SK-N-MC (cell line): ENCODE measurements around the gene BACH1.

Experiments used
- EZH2 ChIP-seq: fragments of 200-600 bp; sonication (generic); IDR thresholded peaks from one replicate; pipeline ENCODE4 v1.6.1; 2017; ENCODE audit warnings: antibody characterized with exemption
- FOXP2 ChIP-seq: optimal IDR thresholded peaks from 2 replicates; pipeline ENCODE3; 2011; ENCODE audit warnings: mild to moderate bottlenecking, moderate library complexity; ENCODE audit not compliant: insufficient read depth; ENCODE audit errors: extremely low read length, control extremely low read depth
- POLR2AphosphoS5 ChIP-seq: IDR thresholded peaks from 2 replicates; pipeline ENCODE4 v1.6.1; 2012; ENCODE audit warnings: mild to moderate bottlenecking, low read depth, low read length, borderline replicate concordance

- TF ChIP-seq POLR2AphosphoS5 (no peak), EZH2 (no peak), FOXP2 (no peak)
Measured at GRCh38 chr21:29297483-29298347, 1.0 kb upstream of the BACH1 start.
